ENCODE results near the gene GNAI3. TPM values are rescaled to one million over a fixed set of nuclear protein-coding genes. Genes with fewer than 3 reads are reported as not detected.

The GNAI3 gene
- total and polyA plus RNA-seq, 2 of the 13 experiments (the other 11 are each of a cell fraction or from before 2014, with no cell fraction given) = 4.3 to 9.0 TPM

DNA sequence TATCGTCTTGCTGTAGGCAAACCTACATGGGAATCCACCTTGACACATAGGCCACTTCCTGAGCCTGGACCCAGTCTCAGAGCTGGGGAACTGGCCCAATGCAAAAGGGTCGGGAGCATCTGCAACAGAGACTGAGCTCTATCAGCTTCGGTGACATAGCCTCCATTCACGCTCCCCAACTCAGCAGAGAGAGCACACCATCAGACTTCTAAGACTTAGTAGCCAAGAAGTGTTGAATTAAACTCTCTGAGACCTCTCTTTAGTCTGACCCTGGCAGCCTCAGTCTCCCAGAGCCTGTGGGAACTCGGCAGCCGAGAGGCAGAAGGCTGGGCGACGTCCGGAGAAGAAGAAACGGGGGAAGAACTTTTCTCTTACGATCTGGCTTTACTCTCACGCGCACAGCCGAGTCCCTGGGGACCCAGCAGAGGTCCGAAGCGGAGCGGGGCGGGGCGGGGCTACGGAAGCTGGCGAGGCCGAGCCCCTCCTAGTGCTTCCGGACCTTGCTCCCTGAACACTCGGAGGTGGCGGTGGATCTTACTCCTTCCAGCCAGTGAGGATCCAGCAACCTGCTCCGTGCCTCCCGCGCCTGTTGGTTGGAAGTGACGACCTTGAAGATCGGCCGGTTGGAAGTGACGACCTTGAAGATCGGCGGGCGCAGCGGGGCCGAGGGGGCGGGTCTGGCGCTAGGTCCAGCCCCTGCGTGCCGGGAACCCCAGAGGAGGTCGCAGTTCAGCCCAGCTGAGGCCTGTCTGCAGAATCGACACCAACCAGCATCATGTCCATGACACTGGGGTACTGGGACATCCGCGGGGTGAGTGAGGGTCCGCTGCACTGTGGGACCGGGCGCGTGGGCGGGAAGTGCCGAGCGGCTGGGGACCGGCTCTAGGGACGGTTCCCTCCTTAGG is 107.5 kb downstream of the GNAI3 start, which contains the start of gene GSTM4 (continued):
- TF ChIP-seq, protein P1, sequence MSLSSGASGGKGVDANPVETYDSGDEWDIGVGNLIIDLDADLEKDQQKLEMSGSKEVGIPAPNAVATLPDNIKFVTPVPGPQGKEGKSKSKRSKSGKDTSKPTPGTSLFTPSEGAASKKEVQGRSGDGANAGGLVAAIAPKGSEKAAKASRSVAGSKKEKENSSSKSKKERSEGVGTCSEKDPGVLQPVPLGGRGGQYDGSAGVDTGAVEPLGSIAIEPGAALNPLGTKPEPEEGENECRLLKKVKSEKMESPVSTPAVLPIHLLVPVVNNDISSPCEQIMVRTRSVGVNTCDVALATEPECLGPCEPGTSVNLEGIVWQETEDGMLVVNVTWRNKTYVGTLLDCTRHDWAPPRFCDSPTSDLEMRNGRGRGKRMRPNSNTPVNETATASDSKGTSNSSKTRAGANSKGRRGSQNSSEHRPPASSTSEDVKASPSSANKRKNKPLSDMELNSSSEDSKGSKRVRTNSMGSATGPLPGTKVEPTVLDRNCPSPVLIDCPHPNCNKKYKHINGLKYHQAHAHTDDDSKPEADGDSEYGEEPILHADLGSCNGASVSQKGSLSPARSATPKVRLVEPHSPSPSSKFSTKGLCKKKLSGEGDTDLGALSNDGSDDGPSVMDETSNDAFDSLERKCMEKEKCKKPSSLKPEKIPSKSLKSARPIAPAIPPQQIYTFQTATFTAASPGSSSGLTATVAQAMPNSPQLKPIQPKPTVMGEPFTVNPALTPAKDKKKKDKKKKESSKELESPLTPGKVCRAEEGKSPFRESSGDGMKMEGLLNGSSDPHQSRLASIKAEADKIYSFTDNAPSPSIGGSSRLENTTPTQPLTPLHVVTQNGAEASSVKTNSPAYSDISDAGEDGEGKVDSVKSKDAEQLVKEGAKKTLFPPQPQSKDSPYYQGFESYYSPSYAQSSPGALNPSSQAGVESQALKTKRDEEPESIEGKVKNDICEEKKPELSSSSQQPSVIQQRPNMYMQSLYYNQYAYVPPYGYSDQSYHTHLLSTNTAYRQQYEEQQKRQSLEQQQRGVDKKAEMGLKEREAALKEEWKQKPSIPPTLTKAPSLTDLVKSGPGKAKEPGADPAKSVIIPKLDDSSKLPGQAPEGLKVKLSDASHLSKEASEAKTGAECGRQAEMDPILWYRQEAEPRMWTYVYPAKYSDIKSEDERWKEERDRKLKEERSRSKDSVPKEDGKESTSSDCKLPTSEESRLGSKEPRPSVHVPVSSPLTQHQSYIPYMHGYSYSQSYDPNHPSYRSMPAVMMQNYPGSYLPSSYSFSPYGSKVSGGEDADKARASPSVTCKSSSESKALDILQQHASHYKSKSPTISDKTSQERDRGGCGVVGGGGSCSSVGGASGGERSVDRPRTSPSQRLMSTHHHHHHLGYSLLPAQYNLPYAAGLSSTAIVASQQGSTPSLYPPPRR (CRISPR knock-in tag; IDR thresholded peaks at IDR 0.05; ENCODE audit: borderline replicate concordance) = 0 out of 2 replicates have a peak, but pooled peaks have one; percentile 42
- TF ChIP-seq THYN1 (CRISPR knock-in tag; IDR thresholded peaks at IDR 0.05; ENCODE audit: borderline replicate concordance, low read depth) (no peak), KLF15 (CRISPR knock-in tag; IDR thresholded peaks at IDR 0.05; ENCODE audit: borderline replicate concordance) (peak; percentile 81; the same call in 1 of the 2 replicates), ZNF138 (CRISPR knock-in tag; IDR thresholded peaks at IDR 0.05; ENCODE audit: low read depth) (no peak), KDM4B (CRISPR knock-in tag; IDR thresholded peaks at IDR 0.05) (no peak), GATAD2A (CRISPR knock-in tag; IDR thresholded peaks at IDR 0.05) (peak; percentile 52), ZNF7 (CRISPR knock-in tag; IDR thresholded peaks at IDR 0.05) (no peak), ZBTB38 (CRISPR knock-in tag; IDR thresholded peaks at IDR 0.05) (peak; percentile 57), ZNF839 (CRISPR knock-in tag; IDR thresholded peaks at IDR 0.05; ENCODE audit: borderline replicate concordance) (no peak), POLR2AphosphoS5 (IDR thresholded peaks at IDR 0.05; ENCODE audit: low read depth, low read length) (peak; percentile 80), HOXD1 (CRISPR knock-in tag; IDR thresholded peaks at IDR 0.05) (0 out of 2 replicates have a peak, but pooled peaks have one; percentile 21), ZNF484 (CRISPR knock-in tag; IDR thresholded peaks at IDR 0.05; ENCODE audit: borderline replicate concordance, low read depth) (no peak), ZNF337 (CRISPR knock-in tag; IDR thresholded peaks at IDR 0.05; ENCODE audit: borderline replicate concordance, low read depth) (peak; percentile 76; the same call in 1 of the 2 replicates), ZNF891 (CRISPR knock-in tag; IDR thresholded peaks at IDR 0.05) (peak; percentile 45; the same call in 1 of the 2 replicates), PRMT3 (CRISPR knock-in tag; IDR thresholded peaks at IDR 0.05; ENCODE audit: borderline replicate concordance, low read depth) (no peak), FLYWCH1 (CRISPR knock-in tag; IDR thresholded peaks at IDR 0.05) (no peak), CCDC6 (CRISPR knock-in tag; IDR thresholded peaks at IDR 0.05) (peak; percentile 85), GATA4 (IDR thresholded peaks at IDR 0.05; ENCODE audit: borderline replicate concordance, low read depth) (peak; percentile 54; the same call in 1 of the 2 replicates)
- TF ChIP-seq, protein P2, sequence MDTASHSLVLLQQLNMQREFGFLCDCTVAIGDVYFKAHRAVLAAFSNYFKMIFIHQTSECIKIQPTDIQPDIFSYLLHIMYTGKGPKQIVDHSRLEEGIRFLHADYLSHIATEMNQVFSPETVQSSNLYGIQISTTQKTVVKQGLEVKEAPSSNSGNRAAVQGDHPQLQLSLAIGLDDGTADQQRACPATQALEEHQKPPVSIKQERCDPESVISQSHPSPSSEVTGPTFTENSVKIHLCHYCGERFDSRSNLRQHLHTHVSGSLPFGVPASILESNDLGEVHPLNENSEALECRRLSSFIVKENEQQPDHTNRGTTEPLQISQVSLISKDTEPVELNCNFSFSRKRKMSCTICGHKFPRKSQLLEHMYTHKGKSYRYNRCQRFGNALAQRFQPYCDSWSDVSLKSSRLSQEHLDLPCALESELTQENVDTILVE (CRISPR knock-in tag; IDR thresholded peaks at IDR 0.05) = no peak
- TF ChIP-seq, protein P3, sequence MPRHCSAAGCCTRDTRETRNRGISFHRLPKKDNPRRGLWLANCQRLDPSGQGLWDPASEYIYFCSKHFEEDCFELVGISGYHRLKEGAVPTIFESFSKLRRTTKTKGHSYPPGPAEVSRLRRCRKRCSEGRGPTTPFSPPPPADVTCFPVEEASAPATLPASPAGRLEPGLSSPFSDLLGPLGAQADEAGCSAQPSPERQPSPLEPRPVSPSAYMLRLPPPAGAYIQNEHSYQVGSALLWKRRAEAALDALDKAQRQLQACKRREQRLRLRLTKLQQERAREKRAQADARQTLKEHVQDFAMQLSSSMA (CRISPR knock-in tag; IDR thresholded peaks at IDR 0.05) = no peak
- TF ChIP-seq, protein P4, sequence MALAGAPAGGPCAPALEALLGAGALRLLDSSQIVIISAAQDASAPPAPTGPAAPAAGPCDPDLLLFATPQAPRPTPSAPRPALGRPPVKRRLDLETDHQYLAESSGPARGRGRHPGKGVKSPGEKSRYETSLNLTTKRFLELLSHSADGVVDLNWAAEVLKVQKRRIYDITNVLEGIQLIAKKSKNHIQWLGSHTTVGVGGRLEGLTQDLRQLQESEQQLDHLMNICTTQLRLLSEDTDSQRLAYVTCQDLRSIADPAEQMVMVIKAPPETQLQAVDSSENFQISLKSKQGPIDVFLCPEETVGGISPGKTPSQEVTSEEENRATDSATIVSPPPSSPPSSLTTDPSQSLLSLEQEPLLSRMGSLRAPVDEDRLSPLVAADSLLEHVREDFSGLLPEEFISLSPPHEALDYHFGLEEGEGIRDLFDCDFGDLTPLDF (CRISPR knock-in tag; IDR thresholded peaks at IDR 0.05) = 0 out of 2 replicates have a peak, but pooled peaks have one; percentile 24
